HEK293 (cell line): Measurements from ENCODE around the gene EPHA2.
A peak's percentile ranks its signal among the peaks of the same experiment; 100 is the strongest.

Experiments used
- KLF1 ChIP-seq: fragments of 450-650 bp; formaldehyde crosslinking; IDR thresholded peaks from 2 replicates; pipeline ENCODE4 v1.5.1; 2016; ENCODE audit warnings: missing biosample characterization, missing genetic modification characterization
- OSR2 ChIP-seq: fragments of 450-650 bp; formaldehyde crosslinking; IDR thresholded peaks from 2 replicates; pipeline ENCODE4 v1.5.1; 2016; ENCODE audit warnings: missing biosample characterization, missing genetic modification characterization
- ZBTB20 ChIP-seq: fragments of 450-650 bp; formaldehyde crosslinking; IDR thresholded peaks from 2 replicates; pipeline ENCODE4 v1.5.1; 2016; ENCODE audit warnings: missing biosample characterization, missing genetic modification characterization
- ZBTB8A ChIP-seq: fragments of 450-650 bp; formaldehyde crosslinking; IDR thresholded peaks from 2 replicates; pipeline ENCODE4 v1.5.1; 2016; ENCODE audit warnings: missing biosample characterization, missing genetic modification characterization
- ZIC2 ChIP-seq: fragments of 450-650 bp; formaldehyde crosslinking; IDR thresholded peaks from 2 replicates; pipeline ENCODE4 v1.5.1; 2016; ENCODE audit warnings: missing biosample characterization, missing genetic modification characterization
- ZNF16 ChIP-seq: fragments of 450-650 bp; formaldehyde crosslinking; IDR thresholded peaks from 2 replicates; pipeline ENCODE4 v1.5.1; 2016; ENCODE audit warnings: low read depth, missing biosample characterization, missing genetic modification characterization
- ZNF169 ChIP-seq: fragments of 450-650 bp; formaldehyde crosslinking; IDR thresholded peaks from 2 replicates; pipeline ENCODE4 v1.5.1; 2016; ENCODE audit warnings: missing biosample characterization, missing genetic modification characterization
- ZNF202 ChIP-seq: fragments of 450-650 bp; formaldehyde crosslinking; IDR thresholded peaks from 2 replicates; pipeline ENCODE4 v1.5.1; 2016; ENCODE audit warnings: missing biosample characterization, missing genetic modification characterization, borderline replicate concordance
- ZNF266 ChIP-seq: fragments of 450-650 bp; formaldehyde crosslinking; IDR thresholded peaks from 2 replicates; pipeline ENCODE4 v1.5.1; 2016; ENCODE audit warnings: missing biosample characterization, missing genetic modification characterization, low read depth
- ZNF292 ChIP-seq: fragments of 450-650 bp; formaldehyde crosslinking; IDR thresholded peaks from 2 replicates; pipeline ENCODE4 v1.5.1; 2016; ENCODE audit warnings: low read depth, missing biosample characterization, missing genetic modification characterization, borderline replicate concordance
- ZNF514 ChIP-seq: fragments of 450-650 bp; formaldehyde crosslinking; IDR thresholded peaks from 2 replicates; pipeline ENCODE4 v1.5.1; 2016; ENCODE audit warnings: missing biosample characterization, missing genetic modification characterization
- ZNF521 ChIP-seq: fragments of 450-650 bp; formaldehyde crosslinking; IDR thresholded peaks from 2 replicates; pipeline ENCODE4 v1.5.1; 2017; ENCODE audit warnings: missing biosample characterization, mild to moderate bottlenecking, missing genetic modification characterization
- ZNF561 ChIP-seq: fragments of 450-650 bp; IDR thresholded peaks from 2 replicates; pipeline ENCODE4 v1.5.1; 2018; ENCODE audit warnings: missing biosample characterization, missing genetic modification characterization, borderline replicate concordance
- ZNF585B ChIP-seq: fragments of 450-650 bp; formaldehyde crosslinking; IDR thresholded peaks from 2 replicates; pipeline ENCODE4 v1.5.1; 2016; ENCODE audit warnings: missing biosample characterization, missing genetic modification characterization
- ZNF626 ChIP-seq: fragments of 450-650 bp; sonication (Bioruptor Pico); formaldehyde crosslinking; IDR thresholded peaks from 2 replicates; pipeline ENCODE4 v1.5.1; 2018; ENCODE audit warnings: missing biosample characterization, missing genetic modification characterization, inconsistent platforms
- ZNF768 ChIP-seq: fragments of 450-650 bp; formaldehyde crosslinking; IDR thresholded peaks from 2 replicates; pipeline ENCODE4 v1.5.1; 2018; ENCODE audit warnings: missing biosample characterization, mild to moderate bottlenecking, missing genetic modification characterization
- ZSCAN23 ChIP-seq: fragments of 450-650 bp; formaldehyde crosslinking; IDR thresholded peaks from 2 replicates; pipeline ENCODE4 v1.5.1; 2016; ENCODE audit warnings: missing biosample characterization, missing genetic modification characterization
- TF ChIP-seq, protein P1 (sequence below): fragments of 450-650 bp; formaldehyde crosslinking; IDR thresholded peaks from 2 replicates; pipeline ENCODE4 v1.5.1; 2017; ENCODE audit warnings: missing biosample characterization, missing genetic modification characterization
- TF ChIP-seq, protein P2 (sequence below): fragments of 450-650 bp; formaldehyde crosslinking; IDR thresholded peaks from 2 replicates; pipeline ENCODE4 v1.5.1; 2016; ENCODE audit warnings: missing biosample characterization, missing genetic modification characterization, borderline replicate concordance
- TF ChIP-seq, protein P3 (sequence below): fragments of 450-650 bp; formaldehyde crosslinking; IDR thresholded peaks from 2 replicates; pipeline ENCODE4 v1.5.1; 2017; ENCODE audit warnings: missing biosample characterization, mild to moderate bottlenecking, missing genetic modification characterization, moderate library complexity
- TF ChIP-seq, protein P4 (sequence below): fragments of 450-650 bp; formaldehyde crosslinking; IDR thresholded peaks from 2 replicates; pipeline ENCODE4 v1.5.1; 2017; ENCODE audit warnings: missing biosample characterization, missing genetic modification characterization
- TF ChIP-seq, protein P5 (sequence below): fragments of 450-650 bp; formaldehyde crosslinking; IDR thresholded peaks from 2 replicates; pipeline ENCODE4 v1.5.1; 2016; ENCODE audit warnings: missing biosample characterization, missing genetic modification characterization, borderline replicate concordance
- TF ChIP-seq, protein P6 (sequence below): fragments of 450-650 bp; formaldehyde crosslinking; IDR thresholded peaks from 2 replicates; pipeline ENCODE4 v1.5.1; 2017; ENCODE audit warnings: missing biosample characterization, missing genetic modification characterization
- TF ChIP-seq, protein P7 (sequence below): fragments of 450-650 bp; formaldehyde crosslinking; IDR thresholded peaks from 2 replicates; pipeline ENCODE4 v1.5.0; 2017; ENCODE audit warnings: missing biosample characterization, missing genetic modification characterization, borderline replicate concordance

EPHA2 gene

DNA sequence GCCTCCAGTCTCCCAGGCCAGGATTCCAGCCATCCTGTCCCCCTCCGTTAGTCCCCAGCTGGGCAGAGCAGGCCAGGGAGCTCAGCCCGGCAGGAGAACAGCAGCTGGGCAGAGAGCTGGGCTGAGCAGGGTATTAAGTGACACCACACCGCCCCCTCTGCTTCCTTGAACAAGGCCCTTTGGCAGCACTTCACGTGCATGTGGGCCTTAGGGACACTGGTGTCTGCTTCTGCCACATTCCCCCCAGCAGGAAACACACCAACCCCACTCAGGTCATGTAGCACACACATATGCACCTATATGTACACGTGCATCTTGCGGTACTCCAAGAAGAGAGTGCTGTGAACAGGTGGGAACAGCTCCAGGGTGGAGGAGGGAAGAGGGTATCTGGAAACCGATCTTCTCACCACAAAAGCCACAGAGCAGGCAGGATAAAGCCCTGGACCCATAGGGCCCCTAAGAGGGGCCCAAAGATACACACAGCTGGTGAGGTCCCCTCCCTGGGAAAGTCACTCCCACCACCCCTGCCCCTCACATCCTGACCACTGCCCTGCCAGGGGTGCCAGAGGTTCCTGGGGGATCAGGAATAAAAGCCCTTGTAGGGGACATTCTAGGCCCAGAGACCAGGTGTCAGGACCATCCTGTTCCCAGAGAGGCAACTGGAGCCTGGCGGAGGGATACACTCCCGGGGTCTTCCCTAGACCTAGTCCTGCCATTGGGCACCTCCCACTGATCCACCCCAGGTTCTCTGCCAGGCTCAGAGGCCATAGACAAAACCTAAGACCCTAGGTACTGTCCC is 4.5 kb downstream of the EPHA2 start (continued):
- TF ChIP-seq, protein P1, sequence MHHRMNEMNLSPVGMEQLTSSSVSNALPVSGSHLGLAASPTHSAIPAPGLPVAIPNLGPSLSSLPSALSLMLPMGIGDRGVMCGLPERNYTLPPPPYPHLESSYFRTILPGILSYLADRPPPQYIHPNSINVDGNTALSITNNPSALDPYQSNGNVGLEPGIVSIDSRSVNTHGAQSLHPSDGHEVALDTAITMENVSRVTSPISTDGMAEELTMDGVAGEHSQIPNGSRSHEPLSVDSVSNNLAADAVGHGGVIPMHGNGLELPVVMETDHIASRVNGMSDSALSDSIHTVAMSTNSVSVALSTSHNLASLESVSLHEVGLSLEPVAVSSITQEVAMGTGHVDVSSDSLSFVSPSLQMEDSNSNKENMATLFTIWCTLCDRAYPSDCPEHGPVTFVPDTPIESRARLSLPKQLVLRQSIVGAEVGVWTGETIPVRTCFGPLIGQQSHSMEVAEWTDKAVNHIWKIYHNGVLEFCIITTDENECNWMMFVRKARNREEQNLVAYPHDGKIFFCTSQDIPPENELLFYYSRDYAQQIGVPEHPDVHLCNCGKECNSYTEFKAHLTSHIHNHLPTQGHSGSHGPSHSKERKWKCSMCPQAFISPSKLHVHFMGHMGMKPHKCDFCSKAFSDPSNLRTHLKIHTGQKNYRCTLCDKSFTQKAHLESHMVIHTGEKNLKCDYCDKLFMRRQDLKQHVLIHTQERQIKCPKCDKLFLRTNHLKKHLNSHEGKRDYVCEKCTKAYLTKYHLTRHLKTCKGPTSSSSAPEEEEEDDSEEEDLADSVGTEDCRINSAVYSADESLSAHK (tag by site-specific recombination), result peak; percentile 98
- TF ChIP-seq, protein P2, sequence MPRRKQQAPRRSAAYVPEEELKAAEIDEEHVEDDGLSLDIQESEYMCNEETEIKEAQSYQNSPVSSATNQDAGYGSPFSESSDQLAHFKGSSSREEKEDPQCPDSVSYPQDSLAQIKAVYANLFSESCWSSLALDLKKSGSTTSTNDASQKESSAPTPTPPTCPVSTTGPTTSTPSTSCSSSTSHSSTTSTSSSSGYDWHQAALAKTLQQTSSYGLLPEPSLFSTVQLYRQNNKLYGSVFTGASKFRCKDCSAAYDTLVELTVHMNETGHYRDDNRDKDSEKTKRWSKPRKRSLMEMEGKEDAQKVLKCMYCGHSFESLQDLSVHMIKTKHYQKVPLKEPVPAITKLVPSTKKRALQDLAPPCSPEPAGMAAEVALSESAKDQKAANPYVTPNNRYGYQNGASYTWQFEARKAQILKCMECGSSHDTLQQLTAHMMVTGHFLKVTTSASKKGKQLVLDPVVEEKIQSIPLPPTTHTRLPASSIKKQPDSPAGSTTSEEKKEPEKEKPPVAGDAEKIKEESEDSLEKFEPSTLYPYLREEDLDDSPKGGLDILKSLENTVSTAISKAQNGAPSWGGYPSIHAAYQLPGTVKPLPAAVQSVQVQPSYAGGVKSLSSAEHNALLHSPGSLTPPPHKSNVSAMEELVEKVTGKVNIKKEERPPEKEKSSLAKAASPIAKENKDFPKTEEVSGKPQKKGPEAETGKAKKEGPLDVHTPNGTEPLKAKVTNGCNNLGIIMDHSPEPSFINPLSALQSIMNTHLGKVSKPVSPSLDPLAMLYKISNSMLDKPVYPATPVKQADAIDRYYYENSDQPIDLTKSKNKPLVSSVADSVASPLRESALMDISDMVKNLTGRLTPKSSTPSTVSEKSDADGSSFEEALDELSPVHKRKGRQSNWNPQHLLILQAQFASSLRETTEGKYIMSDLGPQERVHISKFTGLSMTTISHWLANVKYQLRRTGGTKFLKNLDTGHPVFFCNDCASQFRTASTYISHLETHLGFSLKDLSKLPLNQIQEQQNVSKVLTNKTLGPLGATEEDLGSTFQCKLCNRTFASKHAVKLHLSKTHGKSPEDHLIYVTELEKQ (tag by site-specific recombination), result no peak
- TF ChIP-seq OSR2 (tag by site-specific recombination) (peak; percentile 46; the same call in 1 of the 2 replicates), KLF1 (tag by site-specific recombination) (no peak), ZSCAN23 (tag by site-specific recombination) (no peak), ZNF521 (tag by site-specific recombination) (no peak), ZNF169 (tag by site-specific recombination) (no peak), ZBTB8A (peak; percentile 87), ZNF292 (tag by site-specific recombination) (no peak), ZNF626 (tag by site-specific recombination) (no peak), ZIC2 (peak; percentile 94), ZNF266 (tag by site-specific recombination) (no peak), ZNF585B (tag by site-specific recombination) (no peak), ZNF202 (tag by site-specific recombination) (no peak), ZNF16 (no peak), ZNF561 (tag by site-specific recombination) (no peak), ZBTB20 (tag by site-specific recombination) (peak; percentile 27; the same call in 1 of the 2 replicates), ZNF768 (tag by site-specific recombination) (no peak), ZNF514 (no peak)
- TF ChIP-seq, protein P3, sequence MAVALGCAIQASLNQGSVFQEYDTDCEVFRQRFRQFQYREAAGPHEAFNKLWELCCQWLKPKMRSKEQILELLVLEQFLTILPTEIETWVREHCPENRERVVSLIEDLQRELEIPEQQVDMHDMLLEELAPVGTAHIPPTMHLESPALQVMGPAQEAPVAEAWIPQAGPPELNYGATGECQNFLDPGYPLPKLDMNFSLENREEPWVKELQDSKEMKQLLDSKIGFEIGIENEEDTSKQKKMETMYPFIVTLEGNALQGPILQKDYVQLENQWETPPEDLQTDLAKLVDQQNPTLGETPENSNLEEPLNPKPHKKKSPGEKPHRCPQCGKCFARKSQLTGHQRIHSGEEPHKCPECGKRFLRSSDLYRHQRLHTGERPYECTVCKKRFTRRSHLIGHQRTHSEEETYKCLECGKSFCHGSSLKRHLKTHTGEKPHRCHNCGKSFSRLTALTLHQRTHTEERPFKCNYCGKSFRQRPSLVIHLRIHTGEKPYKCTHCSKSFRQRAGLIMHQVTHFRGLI (tag by site-specific recombination), result peak; percentile 96
- TF ChIP-seq, protein P4, sequence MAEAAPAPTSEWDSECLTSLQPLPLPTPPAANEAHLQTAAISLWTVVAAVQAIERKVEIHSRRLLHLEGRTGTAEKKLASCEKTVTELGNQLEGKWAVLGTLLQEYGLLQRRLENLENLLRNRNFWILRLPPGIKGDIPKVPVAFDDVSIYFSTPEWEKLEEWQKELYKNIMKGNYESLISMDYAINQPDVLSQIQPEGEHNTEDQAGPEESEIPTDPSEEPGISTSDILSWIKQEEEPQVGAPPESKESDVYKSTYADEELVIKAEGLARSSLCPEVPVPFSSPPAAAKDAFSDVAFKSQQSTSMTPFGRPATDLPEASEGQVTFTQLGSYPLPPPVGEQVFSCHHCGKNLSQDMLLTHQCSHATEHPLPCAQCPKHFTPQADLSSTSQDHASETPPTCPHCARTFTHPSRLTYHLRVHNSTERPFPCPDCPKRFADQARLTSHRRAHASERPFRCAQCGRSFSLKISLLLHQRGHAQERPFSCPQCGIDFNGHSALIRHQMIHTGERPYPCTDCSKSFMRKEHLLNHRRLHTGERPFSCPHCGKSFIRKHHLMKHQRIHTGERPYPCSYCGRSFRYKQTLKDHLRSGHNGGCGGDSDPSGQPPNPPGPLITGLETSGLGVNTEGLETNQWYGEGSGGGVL, result peak; percentile 8; the same call in 1 of the 2 replicates
- TF ChIP-seq, protein P5, sequence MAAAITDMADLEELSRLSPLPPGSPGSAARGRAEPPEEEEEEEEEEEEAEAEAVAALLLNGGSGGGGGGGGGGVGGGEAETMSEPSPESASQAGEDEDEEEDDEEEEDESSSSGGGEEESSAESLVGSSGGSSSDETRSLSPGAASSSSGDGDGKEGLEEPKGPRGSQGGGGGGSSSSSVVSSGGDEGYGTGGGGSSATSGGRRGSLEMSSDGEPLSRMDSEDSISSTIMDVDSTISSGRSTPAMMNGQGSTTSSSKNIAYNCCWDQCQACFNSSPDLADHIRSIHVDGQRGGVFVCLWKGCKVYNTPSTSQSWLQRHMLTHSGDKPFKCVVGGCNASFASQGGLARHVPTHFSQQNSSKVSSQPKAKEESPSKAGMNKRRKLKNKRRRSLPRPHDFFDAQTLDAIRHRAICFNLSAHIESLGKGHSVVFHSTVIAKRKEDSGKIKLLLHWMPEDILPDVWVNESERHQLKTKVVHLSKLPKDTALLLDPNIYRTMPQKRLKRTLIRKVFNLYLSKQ (tag by site-specific recombination), result no peak
- TF ChIP-seq, protein P6, sequence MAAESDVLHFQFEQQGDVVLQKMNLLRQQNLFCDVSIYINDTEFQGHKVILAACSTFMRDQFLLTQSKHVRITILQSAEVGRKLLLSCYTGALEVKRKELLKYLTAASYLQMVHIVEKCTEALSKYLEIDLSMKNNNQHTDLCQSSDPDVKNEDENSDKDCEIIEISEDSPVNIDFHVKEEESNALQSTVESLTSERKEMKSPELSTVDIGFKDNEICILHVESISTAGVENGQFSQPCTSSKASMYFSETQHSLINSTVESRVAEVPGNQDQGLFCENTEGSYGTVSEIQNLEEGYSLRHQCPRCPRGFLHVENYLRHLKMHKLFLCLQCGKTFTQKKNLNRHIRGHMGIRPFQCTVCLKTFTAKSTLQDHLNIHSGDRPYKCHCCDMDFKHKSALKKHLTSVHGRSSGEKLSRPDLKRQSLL (tag by site-specific recombination), result no peak
- TF ChIP-seq, protein P7, sequence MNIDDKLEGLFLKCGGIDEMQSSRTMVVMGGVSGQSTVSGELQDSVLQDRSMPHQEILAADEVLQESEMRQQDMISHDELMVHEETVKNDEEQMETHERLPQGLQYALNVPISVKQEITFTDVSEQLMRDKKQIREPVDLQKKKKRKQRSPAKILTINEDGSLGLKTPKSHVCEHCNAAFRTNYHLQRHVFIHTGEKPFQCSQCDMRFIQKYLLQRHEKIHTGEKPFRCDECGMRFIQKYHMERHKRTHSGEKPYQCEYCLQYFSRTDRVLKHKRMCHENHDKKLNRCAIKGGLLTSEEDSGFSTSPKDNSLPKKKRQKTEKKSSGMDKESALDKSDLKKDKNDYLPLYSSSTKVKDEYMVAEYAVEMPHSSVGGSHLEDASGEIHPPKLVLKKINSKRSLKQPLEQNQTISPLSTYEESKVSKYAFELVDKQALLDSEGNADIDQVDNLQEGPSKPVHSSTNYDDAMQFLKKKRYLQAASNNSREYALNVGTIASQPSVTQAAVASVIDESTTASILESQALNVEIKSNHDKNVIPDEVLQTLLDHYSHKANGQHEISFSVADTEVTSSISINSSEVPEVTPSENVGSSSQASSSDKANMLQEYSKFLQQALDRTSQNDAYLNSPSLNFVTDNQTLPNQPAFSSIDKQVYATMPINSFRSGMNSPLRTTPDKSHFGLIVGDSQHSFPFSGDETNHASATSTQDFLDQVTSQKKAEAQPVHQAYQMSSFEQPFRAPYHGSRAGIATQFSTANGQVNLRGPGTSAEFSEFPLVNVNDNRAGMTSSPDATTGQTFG (tag by site-specific recombination), result no peak
